Fibroblast of lung (primary cell): ENCODE data around the gene ANXA9.

Experiments used
- EZH2 ChIP-seq: IDR thresholded peaks from 2 replicates; pipeline ENCODE4 v1.5.1; 2012; ENCODE audit warnings: low read length, control low read depth, mild to moderate bottlenecking; ENCODE audit errors: missing control alignments
- TF ChIP-seq, protein P1 (sequence below), 2 donors: IDR thresholded peaks in 1 of 2; conservative IDR thresholded peaks in 1 of 2; 1 replicate in 1 of 2; 2 replicates in 1 of 2; pipeline ENCODE4 v1.5.1; 2011 to 2012; ENCODE audit warnings: low read length in 2 of 2, control low read depth in 1 of 2, inconsistent platforms in 1 of 2, low read depth in 1 of 2, mild to moderate bottlenecking in 1 of 2

DNA sequence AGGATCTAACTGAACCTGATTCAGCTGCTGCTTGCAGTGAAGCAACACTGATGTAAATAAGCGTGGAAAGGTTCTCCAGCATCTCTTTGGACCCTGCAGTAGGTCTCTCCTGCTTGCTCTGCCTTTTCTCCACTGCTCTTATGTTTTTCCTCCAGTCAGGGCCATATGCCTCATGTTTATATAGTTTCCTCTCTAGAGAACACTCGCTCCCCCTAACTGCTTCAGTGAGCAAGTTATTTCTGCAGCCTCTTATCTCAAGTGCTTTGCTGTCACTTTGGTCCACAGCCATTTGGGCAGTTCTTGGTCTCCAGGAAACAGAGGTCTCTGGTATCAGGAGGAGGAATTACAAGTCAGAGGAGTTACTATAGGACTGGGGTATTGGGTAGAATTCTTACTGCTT lies 31.4 kb downstream of the ANXA9 start:
- TF ChIP-seq, protein P1, sequence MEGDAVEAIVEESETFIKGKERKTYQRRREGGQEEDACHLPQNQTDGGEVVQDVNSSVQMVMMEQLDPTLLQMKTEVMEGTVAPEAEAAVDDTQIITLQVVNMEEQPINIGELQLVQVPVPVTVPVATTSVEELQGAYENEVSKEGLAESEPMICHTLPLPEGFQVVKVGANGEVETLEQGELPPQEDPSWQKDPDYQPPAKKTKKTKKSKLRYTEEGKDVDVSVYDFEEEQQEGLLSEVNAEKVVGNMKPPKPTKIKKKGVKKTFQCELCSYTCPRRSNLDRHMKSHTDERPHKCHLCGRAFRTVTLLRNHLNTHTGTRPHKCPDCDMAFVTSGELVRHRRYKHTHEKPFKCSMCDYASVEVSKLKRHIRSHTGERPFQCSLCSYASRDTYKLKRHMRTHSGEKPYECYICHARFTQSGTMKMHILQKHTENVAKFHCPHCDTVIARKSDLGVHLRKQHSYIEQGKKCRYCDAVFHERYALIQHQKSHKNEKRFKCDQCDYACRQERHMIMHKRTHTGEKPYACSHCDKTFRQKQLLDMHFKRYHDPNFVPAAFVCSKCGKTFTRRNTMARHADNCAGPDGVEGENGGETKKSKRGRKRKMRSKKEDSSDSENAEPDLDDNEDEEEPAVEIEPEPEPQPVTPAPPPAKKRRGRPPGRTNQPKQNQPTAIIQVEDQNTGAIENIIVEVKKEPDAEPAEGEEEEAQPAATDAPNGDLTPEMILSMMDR (conservative IDR thresholded peaks at IDR 0.05 in 1 of 2, IDR thresholded peaks at IDR 0.05 in 1 of 2; ENCODE audit: low read depth in 1 of 2, low read length in 2 of 2), result peak in 1 of 2 donors; percentile 13
- no peak for TF ChIP-seq EZH2
